HG02763 (cell line): ENCODE measurements around the gene IP6K3.

Experiments
- ATAC-seq: cut with Tn5 transposase; IDR thresholded peaks from one replicate; pipeline ENCODE4 v1.9.1; 2021; ENCODE audit warnings: mild to moderate bottlenecking, moderate library complexity; ENCODE audit not compliant: unreplicated experiment

IP6K3 gene

DNA sequence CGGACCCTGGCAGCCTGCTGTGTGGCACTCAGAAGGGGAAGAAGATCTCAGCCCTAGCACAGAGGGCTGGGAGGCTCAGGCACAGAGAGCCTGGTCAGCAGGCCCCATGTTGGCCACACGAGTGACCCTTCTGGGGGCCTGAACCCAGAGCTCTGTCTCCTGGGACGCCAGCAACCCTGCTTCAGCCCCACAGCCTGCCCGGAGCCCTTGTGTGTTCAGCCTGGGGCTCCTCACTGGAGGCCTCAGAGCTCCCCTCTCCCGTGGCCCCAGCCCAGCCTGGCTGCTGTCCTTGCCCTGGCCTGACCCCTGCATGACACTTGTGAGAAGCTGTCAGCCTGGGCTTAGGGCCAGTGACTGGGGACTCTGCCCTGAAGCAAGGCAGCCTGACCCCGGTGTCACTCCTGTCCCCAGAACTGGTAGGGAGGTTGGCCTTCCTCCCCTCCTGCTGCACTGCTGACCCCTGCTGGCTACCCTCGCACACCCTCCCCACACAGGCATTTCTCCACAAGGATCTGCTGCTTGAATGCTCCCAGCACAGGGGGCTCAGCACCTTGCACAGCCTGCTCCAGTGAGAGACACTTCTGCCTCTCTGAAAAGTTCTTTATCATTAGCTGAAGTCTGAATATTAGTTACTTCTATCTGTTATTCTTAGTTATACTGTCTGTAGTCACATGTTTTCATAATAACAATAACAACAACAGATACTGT, 15.4 kb upstream of the IP6K3 start:
- ATAC-seq: no peak

- ATAC-seq: no peak
Measured at GRCh38 chr6:33761581-33761921, 14.8 kb upstream of the IP6K3 start.

- no peak for ATAC-seq
Measured at GRCh38 chr6:33759887-33760629, 13.4 kb upstream of the IP6K3 start.

- no peak for ATAC-seq
Measured at GRCh38 chr6:33758815-33759216, 12.1 kb upstream of the IP6K3 start.

DNA sequence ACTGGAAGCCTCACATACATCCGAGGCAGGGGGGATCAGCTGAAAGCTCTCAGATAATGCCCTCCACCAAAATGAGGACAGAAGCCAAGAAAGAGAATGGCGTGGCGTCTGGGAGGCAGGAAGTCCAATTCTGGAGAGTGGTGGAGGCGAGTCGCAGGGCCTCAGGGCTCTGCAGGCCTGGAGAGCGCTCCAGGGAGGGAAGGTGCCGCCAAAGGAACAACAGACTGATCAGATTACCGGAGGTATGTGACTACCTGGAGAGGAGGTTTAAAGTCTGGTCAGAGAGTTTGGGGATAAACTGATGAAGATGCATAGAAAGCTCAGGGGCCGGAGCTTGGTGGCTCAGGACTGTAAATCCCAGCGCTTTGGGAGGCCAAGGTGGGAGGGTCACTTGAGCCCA, 11.2 kb upstream of the IP6K3 start:
- no peak for ATAC-seq

DNA sequence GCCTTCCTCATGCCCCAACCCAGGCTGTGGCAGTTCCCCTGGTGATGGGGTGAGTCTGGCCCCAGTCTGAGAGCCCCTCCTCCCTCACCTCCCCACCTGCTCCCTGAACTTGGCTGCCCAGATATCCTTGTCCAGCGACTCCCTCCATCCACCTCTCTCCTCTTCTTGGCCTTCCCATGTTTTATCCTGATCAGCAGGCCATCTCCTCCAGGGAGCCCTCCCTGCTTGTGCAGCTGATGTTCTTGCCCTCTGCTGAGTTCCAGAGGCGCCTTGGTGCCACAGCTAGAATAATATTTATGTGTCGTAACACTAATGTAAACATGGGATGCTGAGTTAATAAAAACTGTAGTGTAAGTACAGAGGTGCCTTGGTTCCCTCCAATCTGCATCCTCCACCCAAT, 10.4 kb upstream of the IP6K3 start:
- ATAC-seq: no peak

DNA sequence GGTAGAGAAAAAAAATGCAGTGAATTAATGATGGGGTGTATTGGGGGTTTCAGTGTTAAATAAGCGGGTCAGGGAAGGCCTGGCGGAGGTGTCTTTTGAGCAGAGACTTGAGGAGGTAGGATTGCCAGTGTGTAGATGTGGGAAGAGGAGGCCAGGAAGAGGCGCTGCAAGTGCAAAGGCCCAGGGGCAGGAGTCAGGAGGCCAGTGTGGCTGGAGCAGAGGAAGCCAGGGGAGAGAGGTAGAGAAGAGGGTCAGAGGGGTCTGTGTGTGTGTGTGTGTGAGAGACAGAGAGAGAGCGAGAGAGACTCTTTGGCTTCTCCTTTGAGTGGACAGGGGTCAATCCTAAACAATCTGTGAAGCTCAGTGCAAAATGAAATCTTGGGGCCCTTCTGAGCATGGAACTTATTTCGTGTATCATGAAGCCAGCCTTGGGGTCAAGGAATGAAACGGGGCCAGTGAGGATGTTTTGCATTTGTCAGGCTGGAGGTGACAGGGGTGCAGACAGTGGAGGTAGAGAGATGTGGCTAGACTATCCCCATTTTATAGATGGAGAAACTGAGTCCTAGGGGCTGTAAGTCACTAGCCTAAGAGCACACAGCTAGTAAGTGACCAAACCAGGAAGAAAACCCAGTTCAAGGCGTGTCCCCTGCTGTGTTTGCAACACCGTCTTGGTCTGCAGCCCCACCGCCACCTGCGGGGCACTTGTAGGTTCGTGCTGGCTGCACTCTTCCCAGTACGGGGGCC, 9.7 kb upstream of the IP6K3 start:
- no peak for ATAC-seq

DNA sequence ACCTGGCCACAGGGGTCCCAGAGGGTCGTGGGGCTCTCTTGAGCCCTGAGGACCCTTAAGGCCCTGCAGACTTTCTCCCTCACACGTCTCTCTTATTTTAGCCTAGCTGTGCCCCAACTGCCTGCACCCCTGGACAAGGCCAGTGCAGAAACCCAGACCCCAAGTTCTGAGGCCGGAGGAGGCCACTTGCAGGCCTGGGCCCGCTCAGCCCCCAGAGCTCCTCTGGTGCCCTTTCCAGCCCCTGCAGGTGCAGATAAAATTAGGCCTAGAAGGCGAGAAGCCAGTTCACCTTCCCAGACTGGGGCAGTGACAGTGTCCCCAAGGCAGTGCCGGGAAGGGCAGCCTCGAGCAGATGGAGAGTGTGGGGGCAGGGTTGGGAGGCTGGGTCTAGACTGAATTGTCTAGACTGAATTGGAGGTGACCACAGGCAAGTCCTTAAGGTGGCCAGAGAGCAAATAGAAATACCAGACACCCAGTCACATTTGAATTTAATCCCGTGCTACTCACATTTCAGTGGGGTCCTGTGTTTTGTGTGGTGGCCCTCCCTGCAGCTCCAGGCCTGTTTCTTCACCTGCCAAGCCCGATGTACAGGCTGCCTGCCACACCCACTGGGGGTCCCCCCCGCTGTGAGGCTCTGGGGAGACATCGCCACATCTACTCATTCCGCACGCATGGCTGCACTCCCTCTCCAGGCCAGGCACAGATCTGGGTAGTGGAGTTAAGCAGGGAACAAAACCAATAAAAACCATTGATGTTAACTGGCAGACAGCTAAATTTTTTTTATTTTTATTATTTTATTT, 8.6 kb upstream of the IP6K3 start:
- no peak for ATAC-seq

- no peak for ATAC-seq
Measured at GRCh38 chr6:33754222-33754621, 7.5 kb upstream of the IP6K3 start.

DNA sequence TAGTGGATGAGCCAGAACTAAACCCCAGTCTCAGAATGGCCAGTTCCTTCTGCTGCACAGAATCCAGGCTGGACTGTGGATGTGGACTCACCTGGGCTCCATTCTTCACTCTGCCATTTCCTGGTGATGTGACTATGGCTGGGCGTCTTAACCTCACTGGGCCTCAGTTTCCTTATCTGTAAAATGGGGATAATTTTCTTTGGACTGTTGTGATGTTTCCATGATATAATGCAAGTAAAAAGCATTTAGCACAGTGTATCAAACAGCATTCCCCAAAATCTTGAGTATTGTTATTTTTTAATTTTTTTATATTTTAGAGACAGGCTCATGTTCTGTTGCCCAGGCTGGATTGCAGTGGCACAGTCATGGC, 5.9 kb upstream of the IP6K3 start:
- ATAC-seq: no peak

- ATAC-seq: no peak
Measured at GRCh38 chr6:33751771-33752645, 5.3 kb upstream of the IP6K3 start.

GRCh38 chr6:33750244-33750991, 3.7 kb upstream of the IP6K3 start:
- no peak for ATAC-seq

GRCh38 chr6:33749401-33749800, 2.7 kb upstream of the IP6K3 start:
- no peak for ATAC-seq

- ATAC-seq: no peak
Measured at GRCh38 chr6:33748841-33749240, 2.1 kb upstream of the IP6K3 start.

DNA sequence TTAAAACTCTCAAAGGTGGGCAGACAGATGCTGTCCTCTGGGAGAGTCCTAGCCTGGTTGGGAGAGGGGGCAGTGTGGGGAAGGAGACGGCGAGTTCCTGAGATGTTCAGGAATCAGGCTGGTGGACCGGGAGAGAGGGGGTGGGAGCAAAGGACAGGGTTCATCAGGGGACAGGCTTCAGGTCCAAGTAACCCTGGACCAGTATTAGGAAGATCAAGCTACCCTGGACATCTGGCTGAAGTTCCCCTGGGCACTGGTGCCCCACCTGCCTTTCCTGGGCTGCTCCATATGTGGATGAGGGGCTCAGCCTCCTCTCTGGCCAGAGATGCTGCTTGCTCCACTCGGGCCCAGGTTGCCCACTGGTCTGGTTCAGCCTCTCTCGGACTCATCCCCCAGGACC, 1.1 kb upstream of the IP6K3 start:
- ATAC-seq: no peak

- no peak for ATAC-seq
Measured at GRCh38 chr6:33746036-33746600, 587 bp downstream of the IP6K3 start.

DNA sequence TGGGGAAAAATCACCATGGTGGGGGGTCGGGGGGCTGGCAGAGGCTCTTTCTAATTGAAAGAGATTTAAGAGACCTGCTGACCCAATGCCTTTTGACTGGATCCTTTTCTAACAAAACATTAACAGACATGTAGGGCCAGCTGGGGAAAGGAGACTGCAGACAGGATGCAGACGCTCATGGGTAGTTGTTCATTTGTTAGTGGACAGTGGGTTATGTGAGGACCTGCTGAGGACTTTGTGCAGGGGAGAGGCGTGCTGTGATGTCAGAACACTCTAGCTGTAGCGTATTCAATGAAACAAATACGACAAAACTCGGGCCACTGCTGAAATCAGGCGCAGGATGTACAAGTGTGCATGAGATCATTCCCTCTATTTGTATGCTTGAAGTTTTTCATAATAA, 1.2 kb downstream of the IP6K3 start:
- ATAC-seq: no peak

GRCh38 chr6:33744895-33745546, 1.7 kb downstream of the IP6K3 start:
- no peak for ATAC-seq
